Neuronal stem cell (in vitro differentiated cells): ENCODE measurements around the gene ORM2.

Experiments used
- DNase-seq: peaks from one replicate; pipeline ENCODE4 v3.0.0-alpha.2; 2013; ENCODE audit warnings: low spot score
- H2AFZ ChIP-seq: one replicate; pipeline ENCODE4 v1.6.1; 2013; ENCODE audit warnings: mild to moderate bottlenecking, low read length, inconsistent platforms
- H2AK5ac ChIP-seq: 2 replicates; pipeline ENCODE4 v1.6.1; 2013; ENCODE audit warnings: low read depth, mild to moderate bottlenecking, inconsistent platforms, low read length, moderate library complexity, mixed read lengths
- H2BK120ac ChIP-seq: 2 replicates; pipeline ENCODE4 v1.6.1; 2013; ENCODE audit warnings: low read depth, mild to moderate bottlenecking, inconsistent platforms, low read length, moderate library complexity, mixed read lengths
- H2BK12ac ChIP-seq: one replicate; pipeline ENCODE4 v1.6.1; 2013; ENCODE audit warnings: low read length, inconsistent platforms
- H2BK15ac ChIP-seq: 2 replicates; pipeline ENCODE4 v1.6.1; 2013; ENCODE audit warnings: mild to moderate bottlenecking, low read length, inconsistent platforms, mixed read lengths
- H2BK5ac ChIP-seq: one replicate; pipeline ENCODE4 v1.6.1; 2013; ENCODE audit warnings: inconsistent platforms, mild to moderate bottlenecking, low read length, moderate library complexity
- H3K14ac ChIP-seq: one replicate; pipeline ENCODE4 v1.6.1; 2013; ENCODE audit warnings: low read length, inconsistent platforms
- H3K18ac ChIP-seq: 2 replicates; pipeline ENCODE4 v1.6.1; 2013; ENCODE audit warnings: low read length, inconsistent platforms
- H3K23ac ChIP-seq: 2 replicates; pipeline ENCODE4 v1.6.1; 2013; ENCODE audit warnings: low read depth, mild to moderate bottlenecking, mixed read lengths, low read length, inconsistent platforms; ENCODE audit not compliant: poor library complexity
- H3K27ac ChIP-seq: replicated peaks from 3 replicates; pipeline ENCODE4 v1.5.1; 2013; ENCODE audit warnings: low read length, inconsistent platforms
- H3K27me3 ChIP-seq, 3 experiments: 2 replicates each; pipeline ENCODE4 v1.6.1; 2013; ENCODE audit warnings: low read length in 3 of 3, mild to moderate bottlenecking in 2 of 3, inconsistent platforms in 1 of 3, low read depth in 1 of 3, mixed read lengths in 1 of 3, moderate library complexity in 1 of 3; ENCODE audit not compliant: control insufficient read depth in 3 of 3, insufficient read depth in 3 of 3
- H3K36me3 ChIP-seq, 2 donors: replicated peaks in 1 of 2; 2 replicates each; pipeline ENCODE4 v1.6.1; 2013; ENCODE audit warnings: low read length in 2 of 2; ENCODE audit not compliant: control insufficient read depth in 2 of 2, insufficient read depth in 2 of 2
- H3K4ac ChIP-seq: 2 replicates; pipeline ENCODE4 v1.6.1; 2013; ENCODE audit warnings: inconsistent platforms, mild to moderate bottlenecking, low read length, moderate library complexity
- H3K4me1 ChIP-seq, 2 donors: 1 replicate in 1 of 2; 2 replicates in 1 of 2; pipeline ENCODE4 v1.6.1; 2013; ENCODE audit warnings: low read length in 2 of 2, low read depth in 1 of 2; ENCODE audit not compliant: control insufficient read depth in 2 of 2, insufficient read depth in 1 of 2
- H3K4me2 ChIP-seq: one replicate; pipeline ENCODE4 v1.6.1; 2013; ENCODE audit warnings: mild to moderate bottlenecking, low read length, inconsistent platforms; ENCODE audit not compliant: insufficient read depth, poor library complexity, severe bottlenecking
- H3K4me3 ChIP-seq, 2 donors: 2 replicates each; pipeline ENCODE4 v1.5.1; 2013; ENCODE audit warnings: low read length in 2 of 2, mild to moderate bottlenecking in 2 of 2, inconsistent platforms in 1 of 2, moderate library complexity in 1 of 2
- H3K79me1 ChIP-seq: one replicate; pipeline ENCODE4 v1.6.1; 2013; ENCODE audit warnings: low read depth, mild to moderate bottlenecking, inconsistent platforms, low read length, moderate library complexity
- H3K9ac ChIP-seq: one replicate; pipeline ENCODE4 v1.6.1; 2013; ENCODE audit warnings: mild to moderate bottlenecking, low read depth, low read length, inconsistent platforms; ENCODE audit not compliant: poor library complexity
- H3K9me3 ChIP-seq, 2 donors: replicated peaks in 1 of 2; 2 replicates each; pipeline versions ENCODE3 to v1.6.1; 2013; ENCODE audit warnings: low read length in 2 of 2, mild to moderate bottlenecking in 2 of 2, inconsistent platforms in 1 of 2, low read depth in 1 of 2, mixed read lengths in 1 of 2, moderate library complexity in 1 of 2; ENCODE audit not compliant: control insufficient read depth in 2 of 2, insufficient read depth in 1 of 2
- H4K8ac ChIP-seq: one replicate; pipeline ENCODE4 v1.6.1; 2013; ENCODE audit warnings: low read depth, mild to moderate bottlenecking, inconsistent platforms, low read length, moderate library complexity
- H4K91ac ChIP-seq: one replicate; pipeline ENCODE4 v1.6.1; 2013; ENCODE audit warnings: low read length, low read depth, mild to moderate bottlenecking, inconsistent platforms; ENCODE audit not compliant: poor library complexity
- WGBS, 2 donors: extraction: QIAGEN DNeasy Blood & Tissue Kit; methylation state at CpG; one replicate each; pipeline ENCODE4 v1.1.7; 2013; ENCODE audit warnings: missing lambda C conversion rate in 2 of 2, mixed read lengths in 1 of 2; ENCODE audit not compliant: insufficient read length in 2 of 2, insufficient replicate concordance in 1 of 2; ENCODE audit errors: extremely low coverage in 2 of 2; 5-methylcytosine and 5-hydroxymethylcytosine counted together

The ORM2 gene

GRCh38 chr9:114370968-114371320 is 41.3 kb downstream of the ORM2 start:
- Histone ChIP-seq H3K9me3 (no peaks in the 10 kb centered on the region), H3K36me3 (peaks cover 4 to 25% of the 10 kb centered on the region in 2 donors)

GRCh38 chr9:114371343-114371944 is 41.8 kb downstream of the ORM2 start:
- H2BK120ac ChIP-seq = no peak overlapping the region
- no peak overlapping the region for H2BK15ac ChIP-seq
- peak overlapping the region; percentile 79 for H4K91ac ChIP-seq
- H3K27ac ChIP-seq = no peak overlapping the region
- no peak overlapping the region for H3K9ac ChIP-seq
- no peak overlapping the region for H3K23ac ChIP-seq
- H3K27me3 ChIP-seq = no peaks in the 10 kb centered on the region
- H3K4me2 ChIP-seq = no peak overlapping the region
- peaks cover 15 to 22% of the 10 kb centered on the region in 2 donors for H3K4me1 ChIP-seq
- no peaks in the 10 kb centered on the region for H3K9me3 ChIP-seq
- H3K79me1 ChIP-seq = no peaks in the 10 kb centered on the region
- H2AFZ ChIP-seq = no peak overlapping the region
- H3K36me3 ChIP-seq = peaks cover 4 to 25% of the 10 kb centered on the region in 2 donors
- no peak overlapping the region for H3K18ac ChIP-seq
- H2BK5ac ChIP-seq = no peak overlapping the region
- no peak overlapping the region for H2BK12ac ChIP-seq
- DNase-seq = no peak
- no peak overlapping the region for H4K8ac ChIP-seq
- peak overlapping the region; percentile 62 for H2AK5ac ChIP-seq
- no peak overlapping the region for H3K4me3 ChIP-seq
- H3K4ac ChIP-seq = no peak overlapping the region
- H3K14ac ChIP-seq = no peak overlapping the region
- no CpG with 5 or more reads among the region's 7 CpGs for WGBS, 2 donors

More at GRCh38 chr9:114370968-114371320, 41.3 kb downstream of the ORM2 start:
- Histone ChIP-seq H3K4me2 (no peak overlapping the region), H3K23ac (no peak overlapping the region), H4K8ac (no peak overlapping the region), H3K14ac (no peak overlapping the region), H3K4me1 (peaks cover 15 to 22% of the 10 kb centered on the region in 2 donors), H2BK12ac (no peak overlapping the region), H3K79me1 (no peaks in the 10 kb centered on the region), H3K4ac (no peak overlapping the region), H4K91ac (no peak overlapping the region), H3K27ac (no peak overlapping the region), H2BK5ac (no peak overlapping the region), H3K18ac (peak overlapping the region; percentile 82), H3K4me3 (no peak overlapping the region), H2BK15ac (no peak overlapping the region), H2BK120ac (no peak overlapping the region), H2AFZ (peak overlapping the region; percentile 74), H3K9ac (no peak overlapping the region), H2AK5ac (peak overlapping the region; percentile 62), H3K27me3 (no peaks in the 10 kb centered on the region)
- WGBS, 2 donors = no CpG with 5 or more reads among the region's 4 CpGs
- DNase-seq = no peak

- Histone ChIP-seq H3K27me3 (no peaks in the 10 kb centered on the region), H2AFZ (no peak overlapping the region), H3K9ac (peak overlapping the region; percentile 31), H2BK15ac (no peak overlapping the region), H3K4me2 (no peak overlapping the region), H3K4ac (no peak overlapping the region), H2BK12ac (peak overlapping the region; percentile 46), H4K8ac (no peak overlapping the region), H2BK120ac (peak overlapping the region; percentile 0), H2BK5ac (no peak overlapping the region), H3K14ac (no peak overlapping the region), H3K4me3 (no peak overlapping the region), H3K36me3 (peaks cover 6 to 27% of the 10 kb centered on the region in 2 donors), H3K23ac (peak overlapping the region; percentile 0), H3K18ac (peak overlapping the region; percentile 13), H2AK5ac (no peak overlapping the region), H3K27ac (no peak overlapping the region), H3K79me1 (no peaks in the 10 kb centered on the region), H4K91ac (no peak overlapping the region), H3K4me1 (peaks cover 15 to 25% of the 10 kb centered on the region in 2 donors), H3K9me3 (no peaks in the 10 kb centered on the region)
- no peak for DNase-seq
- no CpG with 5 or more reads among the region's 14 CpGs for WGBS, 2 donors
These were observed 42.6 kb downstream of the ORM2 start for GRCh38 chr9:114371973-114372917.

GRCh38 chr9:114372921-114373448 is 43.3 kb downstream of the ORM2 start:
- H4K8ac ChIP-seq = no peak overlapping the region
- peak overlapping the region; percentile 44 for H3K23ac ChIP-seq
- no CpG with 5 or more reads among the region's 9 CpGs for WGBS, 2 donors
- no peak overlapping the region for H3K4me3 ChIP-seq
- peaks cover 15 to 25% of the 10 kb centered on the region in 2 donors for H3K4me1 ChIP-seq
- no peaks in the 10 kb centered on the region for H3K9me3 ChIP-seq
- H3K14ac ChIP-seq = no peak overlapping the region
- no peak overlapping the region for H2BK12ac ChIP-seq
- H3K4ac ChIP-seq = no peak overlapping the region
- H3K36me3 ChIP-seq = peaks cover 4 to 25% of the 10 kb centered on the region in 2 donors
- H2BK15ac ChIP-seq = no peak overlapping the region
- peak overlapping the region; percentile 35 for H3K18ac ChIP-seq
- no peaks in the 10 kb centered on the region for H3K27me3 ChIP-seq
- no peak overlapping the region for H2AFZ ChIP-seq
- no peak overlapping the region for H3K27ac ChIP-seq
- no peaks in the 10 kb centered on the region for H3K79me1 ChIP-seq
- H3K4me2 ChIP-seq = no peak overlapping the region
- no peak overlapping the region for H3K9ac ChIP-seq
- no peak for DNase-seq
- H4K91ac ChIP-seq = no peak overlapping the region
- no peak overlapping the region for H2AK5ac ChIP-seq
- H2BK120ac ChIP-seq = peak overlapping the region; percentile 0
- no peak overlapping the region for H2BK5ac ChIP-seq
